Measurements from ENCODE around the gene TSKU.

TSKU gene, protein sequence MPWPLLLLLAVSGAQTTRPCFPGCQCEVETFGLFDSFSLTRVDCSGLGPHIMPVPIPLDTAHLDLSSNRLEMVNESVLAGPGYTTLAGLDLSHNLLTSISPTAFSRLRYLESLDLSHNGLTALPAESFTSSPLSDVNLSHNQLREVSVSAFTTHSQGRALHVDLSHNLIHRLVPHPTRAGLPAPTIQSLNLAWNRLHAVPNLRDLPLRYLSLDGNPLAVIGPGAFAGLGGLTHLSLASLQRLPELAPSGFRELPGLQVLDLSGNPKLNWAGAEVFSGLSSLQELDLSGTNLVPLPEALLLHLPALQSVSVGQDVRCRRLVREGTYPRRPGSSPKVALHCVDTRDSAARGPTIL

DNA sequence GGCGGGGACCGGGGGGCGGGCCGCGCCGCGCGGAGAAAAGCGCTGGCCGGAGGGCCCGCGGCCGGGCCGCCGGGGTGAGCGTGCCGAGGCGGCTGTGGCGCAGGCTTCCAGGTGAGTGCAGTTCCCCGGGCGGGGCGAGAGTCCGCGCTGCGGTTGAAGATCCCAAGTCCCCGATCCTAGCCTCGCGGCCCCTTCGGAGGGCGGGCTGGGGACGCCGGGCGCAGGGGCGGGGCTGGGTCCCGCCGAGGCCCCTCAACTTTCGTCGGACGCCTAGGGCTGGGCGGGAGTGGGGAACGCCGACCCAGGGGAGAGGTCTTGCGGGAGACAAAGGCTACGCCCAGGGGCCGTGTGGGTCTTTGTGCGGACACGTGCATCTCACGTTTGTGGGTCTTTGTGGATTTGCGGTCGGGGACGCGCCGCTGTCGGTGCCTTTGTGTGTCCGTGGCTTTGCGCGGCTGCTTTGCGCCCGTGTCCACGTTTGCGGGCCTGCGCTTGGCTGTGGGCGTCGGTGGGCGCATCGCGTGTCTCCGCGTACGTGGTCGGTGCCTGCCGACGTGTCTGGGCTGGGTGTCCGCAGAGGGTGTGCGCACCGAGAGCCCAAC, at the start of gene TSKU:
TSS of gene TSKU (plus strand) at position 63 of the 602 bp plus-strand sequence. CDS start 12,261 bp downstream, outside the sequence.
- DNase-seq, result peak in 1 of 2 experiments; percentile 42

DNA sequence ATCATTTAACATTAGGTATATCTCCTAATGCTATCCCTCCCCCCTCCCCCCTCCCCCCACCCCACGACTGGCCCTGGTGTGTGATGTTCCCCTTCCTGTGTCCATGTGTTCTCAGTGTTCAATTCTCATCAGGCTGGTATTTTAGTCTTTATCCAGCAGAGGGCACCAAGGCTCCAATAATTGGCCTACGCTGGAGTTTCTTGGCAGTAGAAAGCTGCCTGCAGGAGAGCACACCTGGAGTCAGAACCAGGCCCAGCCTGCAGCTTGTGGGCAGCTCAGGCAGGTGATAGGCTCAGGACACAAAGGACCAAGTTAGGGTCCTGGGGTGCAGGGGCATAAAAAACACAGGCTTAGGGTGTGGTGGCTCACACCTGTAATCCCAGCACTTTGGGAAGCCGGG, 49.2 kb upstream of the TSKU start:
- DNase-seq, result peak; percentile 81 to 90

DNA sequence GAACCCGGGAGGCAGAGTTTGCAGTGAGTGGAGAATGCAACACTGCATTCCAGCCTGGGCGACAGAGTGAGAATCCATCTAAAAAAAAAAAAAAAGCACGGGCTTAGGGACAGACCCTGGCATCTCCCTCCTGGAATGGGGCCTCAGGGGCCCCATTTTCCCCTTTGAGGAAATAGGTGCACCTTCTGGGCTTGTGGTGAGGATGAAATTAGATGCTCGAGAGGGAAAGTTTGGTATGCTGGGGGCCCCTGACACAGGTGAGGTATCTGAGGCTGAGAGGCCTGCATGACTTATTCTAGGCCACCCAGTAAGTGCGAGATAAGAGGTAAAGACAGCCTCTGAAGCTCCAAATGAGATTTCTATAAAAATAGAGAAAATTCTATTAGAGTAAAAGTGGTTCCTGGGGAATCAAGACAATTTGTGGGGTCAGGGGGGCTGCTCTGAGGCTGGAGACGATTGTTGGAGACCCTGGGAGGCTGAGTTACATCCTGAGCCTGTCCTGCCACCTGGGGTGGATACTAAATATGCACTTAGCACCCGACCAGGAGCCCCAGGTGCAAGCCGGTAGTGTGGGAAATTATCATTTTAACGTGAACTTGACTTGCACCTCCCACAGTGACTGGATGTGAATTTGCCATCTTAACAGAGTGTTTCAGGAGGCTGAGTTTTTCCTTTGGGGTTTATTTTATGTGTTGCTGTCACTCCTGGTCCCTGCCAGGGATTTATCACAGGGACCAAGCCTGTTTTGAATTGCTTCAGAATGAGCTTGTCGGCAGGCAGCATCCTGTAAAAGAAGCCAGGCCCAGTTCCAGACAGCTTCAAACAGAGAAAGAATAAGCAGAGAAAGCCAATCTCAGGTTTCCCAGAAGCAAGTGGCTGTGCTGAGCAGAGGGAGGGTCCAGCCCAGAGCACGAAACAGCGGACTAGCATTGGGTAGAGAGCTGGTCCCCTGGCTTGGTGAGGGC, 48.4 kb upstream of the TSKU start:
- no peak for DNase-seq

DNA sequence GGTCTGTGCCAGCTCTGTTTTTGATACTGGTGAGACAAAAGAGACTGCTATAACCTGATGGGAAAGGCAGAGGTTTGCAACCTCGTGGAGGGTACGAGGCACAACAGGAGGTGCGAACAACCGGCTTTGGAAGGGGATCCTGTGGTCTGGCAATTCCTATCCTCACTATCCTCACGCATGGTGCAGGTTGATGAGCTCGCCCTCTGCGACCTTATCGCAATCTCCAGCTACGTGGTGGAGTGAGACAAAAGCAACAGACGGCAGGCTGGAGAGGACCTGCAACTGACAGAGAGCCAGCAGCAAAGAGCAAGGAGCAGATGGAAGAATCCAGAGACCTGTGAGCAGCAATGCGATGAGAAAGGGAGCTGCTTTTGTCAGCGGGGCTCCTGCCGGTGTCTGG, 47.3 kb upstream of the TSKU start:
- no peak for DNase-seq

DNA sequence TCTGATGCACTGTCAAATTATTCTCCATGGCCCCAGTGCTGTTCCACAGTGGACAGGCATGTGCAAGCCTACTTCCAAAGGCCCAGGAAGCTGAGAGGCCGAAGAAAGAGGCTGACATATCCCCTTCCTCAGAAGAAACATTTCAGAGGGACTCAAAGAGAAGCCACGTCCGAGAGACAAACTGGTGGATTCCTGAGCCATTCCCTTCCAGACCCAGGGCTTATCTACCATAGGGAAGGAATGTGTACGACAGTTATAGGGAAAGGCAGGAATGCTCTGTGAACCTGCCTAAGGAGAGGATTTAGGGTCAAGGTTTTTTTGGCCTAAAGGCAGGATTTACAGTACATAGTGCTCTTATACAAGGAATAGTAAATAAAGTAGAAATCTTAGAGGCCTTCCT, 46.9 kb upstream of the TSKU start:
- no peak for DNase-seq

DNA sequence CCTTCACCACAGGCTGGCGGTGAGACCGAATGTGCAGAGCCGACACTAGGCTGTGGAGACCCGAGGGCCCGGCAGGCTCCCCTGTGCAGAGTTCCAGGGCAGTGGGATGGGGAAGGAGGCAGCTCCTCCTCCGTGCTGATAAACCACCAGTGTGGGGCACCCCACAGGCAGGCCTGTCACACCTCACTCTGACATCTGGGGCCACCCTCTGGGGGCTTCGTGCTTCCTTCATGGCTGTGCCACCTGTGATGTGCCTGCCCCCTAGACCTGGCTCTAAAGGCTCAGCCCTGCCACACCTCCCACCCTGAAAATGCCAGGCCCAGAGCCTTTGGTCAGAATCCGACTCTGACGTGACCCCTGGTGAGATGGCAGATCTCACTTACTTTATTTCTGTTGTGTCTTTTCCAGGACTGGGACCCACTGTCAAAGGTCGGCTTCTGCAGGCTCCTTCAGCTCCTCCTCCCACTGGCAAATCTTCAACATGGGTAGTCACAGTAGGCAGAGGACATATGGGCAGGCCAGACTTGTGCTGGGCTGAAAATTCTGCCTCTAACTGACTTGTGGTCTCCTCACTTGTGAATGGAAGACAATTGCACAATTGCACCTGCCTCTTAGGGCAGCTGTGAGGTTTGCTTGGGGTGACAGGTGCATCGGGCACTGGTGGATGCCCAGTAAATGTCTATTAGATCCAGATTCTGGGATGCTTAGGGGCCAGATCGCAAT, 46.2 kb upstream of the TSKU start:
- DNase-seq, result no peak

DNA sequence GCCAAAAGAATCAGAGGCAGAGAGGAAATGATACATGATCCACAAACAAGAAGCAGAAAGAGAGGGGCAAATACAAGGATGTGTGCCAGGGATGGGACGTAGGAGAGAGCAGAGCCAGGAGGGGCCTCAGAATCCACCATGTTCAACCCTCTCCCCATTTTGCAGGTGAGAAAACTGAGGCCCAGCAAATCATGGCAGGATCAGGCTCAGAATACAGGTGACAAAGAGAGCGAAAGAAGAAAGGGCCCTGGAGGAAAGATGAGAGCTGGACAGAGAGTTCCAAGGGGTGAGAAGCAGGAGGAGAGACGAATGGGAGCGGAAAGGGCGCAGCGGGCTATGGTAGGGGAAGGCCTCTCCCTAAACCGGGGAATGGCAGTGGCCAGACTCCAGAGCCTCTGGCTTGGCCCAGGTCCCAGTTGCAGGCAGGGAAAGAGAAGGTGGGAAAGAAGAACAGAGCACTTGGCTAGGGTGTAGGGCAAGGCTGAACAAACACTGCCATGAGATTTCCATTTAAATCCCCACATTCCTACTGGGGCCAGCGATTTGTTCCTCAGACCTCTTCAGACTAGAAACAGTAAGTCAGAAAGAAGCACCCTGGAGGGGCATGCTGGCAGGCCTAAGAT, 44.4 kb upstream of the TSKU start:
- no peak for DNase-seq

DNA sequence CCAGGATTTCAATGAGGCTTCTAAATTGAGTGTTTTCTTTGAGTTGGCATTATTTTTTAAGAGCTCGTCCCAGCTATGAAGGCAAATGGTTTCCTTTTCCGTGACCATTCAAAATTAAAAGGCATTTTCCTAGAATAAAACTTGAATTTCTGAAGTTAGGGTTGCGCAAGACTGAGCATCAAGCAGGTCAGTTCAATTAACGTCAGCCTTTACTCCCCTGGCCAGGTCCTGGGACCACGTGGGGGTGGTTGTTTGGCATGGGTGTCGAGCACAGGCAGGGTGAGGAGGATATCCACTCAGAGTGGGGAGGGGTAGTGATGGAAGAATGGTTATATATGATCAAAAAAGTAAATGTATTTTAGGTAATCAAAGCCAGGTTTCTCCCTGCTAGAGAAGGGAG, 43.4 kb upstream of the TSKU start:
- no peak for DNase-seq

DNA sequence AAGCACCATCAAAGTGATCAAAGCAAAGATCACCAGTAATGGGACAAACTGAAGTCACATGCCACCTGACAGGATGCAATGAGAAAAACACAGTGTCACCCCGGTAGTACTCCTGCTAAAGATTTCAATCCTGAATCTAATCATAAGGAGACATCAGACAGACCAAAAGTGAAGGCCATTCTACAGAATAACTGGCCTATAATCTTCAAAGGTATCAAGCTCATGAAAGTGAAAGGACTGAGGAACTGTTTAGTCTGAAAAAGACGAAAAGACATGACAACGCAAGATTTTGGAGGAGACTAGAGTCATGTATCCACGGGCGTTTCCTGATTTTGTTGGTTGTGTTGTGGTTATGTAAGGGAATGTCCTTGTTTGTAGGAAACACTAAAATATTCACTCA, 42.4 kb upstream of the TSKU start:
- DNase-seq, result no peak

DNA sequence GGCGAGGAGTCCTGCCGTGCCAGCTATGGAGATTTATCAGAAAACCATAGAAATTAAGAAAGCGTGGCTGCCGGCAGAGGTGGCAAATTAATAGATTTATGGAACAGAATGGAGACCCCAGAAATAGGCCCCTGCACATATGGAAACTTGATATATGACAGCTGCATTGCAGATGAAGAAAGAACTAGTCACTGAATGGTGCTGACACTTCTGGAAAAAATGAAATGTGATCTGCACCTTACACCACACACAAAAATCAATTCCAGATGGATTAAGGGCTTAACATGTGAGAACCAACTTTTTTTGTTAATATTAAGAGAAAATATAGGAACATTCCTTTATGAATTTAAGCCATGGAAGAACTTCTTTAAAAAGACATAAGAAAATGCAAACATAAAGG, 40.3 kb upstream of the TSKU start:
- no peak for DNase-seq

DNA sequence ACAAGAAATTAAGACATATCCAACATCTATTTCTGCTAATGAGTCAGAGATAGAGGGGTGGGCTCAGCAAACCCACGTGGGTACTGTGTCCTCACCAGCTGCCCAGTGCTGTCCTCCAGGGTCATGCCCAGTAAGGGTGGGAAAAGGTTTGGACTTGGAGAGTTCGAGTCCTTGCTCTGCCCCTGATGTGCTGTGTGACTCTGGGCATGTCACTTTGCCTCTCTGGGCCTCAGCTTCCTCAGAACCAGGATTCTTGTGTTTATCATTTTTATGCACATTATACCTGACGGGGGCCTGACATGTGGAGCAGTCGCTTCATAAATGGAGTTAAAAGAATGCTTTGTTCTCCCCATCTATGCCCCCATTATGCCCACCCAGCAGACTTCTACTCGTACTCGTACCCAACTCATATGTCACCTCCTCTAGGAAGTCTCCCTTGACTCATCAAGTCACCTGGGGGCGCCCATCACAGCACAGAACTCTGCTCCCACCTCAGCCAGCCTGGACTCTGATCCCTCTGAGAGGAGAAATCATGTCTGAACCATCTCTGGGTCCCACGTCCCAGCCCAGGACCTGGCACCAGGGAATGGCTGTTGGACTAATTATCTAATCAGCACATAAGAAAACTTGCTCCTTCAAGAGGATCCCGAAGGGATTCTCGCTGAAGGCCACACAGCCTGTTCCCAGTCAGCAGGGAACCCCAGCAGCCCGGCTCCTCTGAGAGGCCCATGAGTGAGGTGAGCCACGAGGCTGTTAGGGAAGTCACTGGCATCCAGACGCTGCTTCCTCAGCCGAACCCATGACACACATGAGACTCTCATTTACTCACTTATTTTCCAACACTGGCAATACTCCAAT, 38.7 kb upstream of the TSKU start:
- no peak for DNase-seq

DNA sequence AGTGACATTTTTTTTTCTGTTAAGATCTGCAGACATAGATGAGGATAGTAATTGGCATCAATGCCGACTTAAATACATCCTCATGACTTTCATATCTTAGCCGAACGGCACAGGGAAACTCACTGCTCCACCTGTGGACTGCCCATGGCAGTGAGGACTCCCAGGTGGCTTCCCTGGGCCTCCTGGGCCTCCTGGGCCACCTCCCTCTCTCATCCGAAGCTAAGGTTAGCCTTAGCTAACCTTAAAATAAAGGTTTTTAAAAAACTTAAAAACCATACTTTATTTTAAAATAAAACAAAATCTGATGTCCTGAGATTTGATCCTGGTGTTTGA, 38.1 kb upstream of the TSKU start:
- DNase-seq, result no peak

DNA sequence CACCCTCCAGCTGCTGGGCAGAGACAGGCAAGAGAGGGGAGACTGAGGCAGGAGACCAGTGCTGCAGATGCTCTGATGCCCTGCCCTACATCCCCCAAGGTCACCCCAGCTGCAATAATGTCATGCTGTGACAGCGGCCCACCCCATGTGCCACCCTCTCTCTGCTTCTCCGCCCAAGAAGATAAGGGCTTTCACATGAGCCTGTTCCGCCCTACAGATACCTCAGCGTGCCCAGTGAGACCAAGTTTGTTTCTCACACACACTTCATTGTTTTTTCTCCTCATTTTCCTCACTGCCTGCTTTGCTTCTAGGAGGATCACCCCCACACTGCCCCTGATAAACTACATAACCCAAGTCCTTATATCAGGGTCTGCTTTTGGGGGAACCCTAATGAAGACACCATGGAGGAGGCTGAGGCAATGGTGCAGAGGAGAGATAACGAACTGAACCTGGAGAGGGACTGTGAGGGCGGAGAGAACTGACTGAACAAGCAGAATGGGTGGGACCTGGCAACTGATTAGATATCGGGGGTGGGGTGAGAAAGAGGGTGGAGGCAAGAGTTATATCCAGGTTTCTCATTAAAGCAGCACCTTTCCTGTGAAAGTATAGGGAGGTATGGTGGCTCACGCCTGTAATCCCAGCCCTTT, 37.5 kb upstream of the TSKU start:
- no peak for DNase-seq

DNA sequence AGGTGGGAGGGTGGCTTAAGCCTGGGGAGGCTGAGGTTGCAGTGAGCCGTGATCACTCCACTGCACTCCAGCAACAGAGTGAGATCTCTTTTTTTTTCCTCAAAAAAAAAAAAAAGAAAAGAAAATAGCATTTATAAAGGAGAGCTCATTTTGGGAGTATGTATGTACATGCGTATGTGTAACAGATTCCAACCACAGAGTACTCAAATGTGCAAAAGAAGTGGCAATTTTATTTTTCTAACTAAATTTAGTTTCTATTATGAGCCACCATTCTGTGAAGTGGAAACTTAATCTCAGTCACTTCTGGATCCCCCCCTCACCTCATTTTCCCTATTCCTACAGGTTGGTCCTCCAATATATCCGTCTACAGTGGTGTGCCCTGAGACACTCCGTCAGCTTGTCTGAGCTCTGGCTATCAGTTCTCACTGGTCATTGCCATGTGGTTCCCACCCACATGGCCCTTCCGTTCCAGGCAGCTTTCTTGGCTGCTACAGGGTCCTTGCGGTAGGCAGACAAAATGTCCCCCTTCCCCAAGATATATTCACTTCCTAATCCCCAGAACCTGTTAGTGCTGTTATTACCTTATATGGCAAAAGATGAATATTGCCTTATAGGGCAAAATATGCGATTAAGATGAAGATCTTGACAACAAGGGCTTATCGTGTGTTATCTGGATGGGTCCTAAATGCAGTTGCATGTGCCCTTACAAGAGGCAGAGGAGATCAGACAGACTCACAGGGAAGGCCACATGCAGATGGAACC, 35.8 kb upstream of the TSKU start:
- DNase-seq, result no peak

DNA sequence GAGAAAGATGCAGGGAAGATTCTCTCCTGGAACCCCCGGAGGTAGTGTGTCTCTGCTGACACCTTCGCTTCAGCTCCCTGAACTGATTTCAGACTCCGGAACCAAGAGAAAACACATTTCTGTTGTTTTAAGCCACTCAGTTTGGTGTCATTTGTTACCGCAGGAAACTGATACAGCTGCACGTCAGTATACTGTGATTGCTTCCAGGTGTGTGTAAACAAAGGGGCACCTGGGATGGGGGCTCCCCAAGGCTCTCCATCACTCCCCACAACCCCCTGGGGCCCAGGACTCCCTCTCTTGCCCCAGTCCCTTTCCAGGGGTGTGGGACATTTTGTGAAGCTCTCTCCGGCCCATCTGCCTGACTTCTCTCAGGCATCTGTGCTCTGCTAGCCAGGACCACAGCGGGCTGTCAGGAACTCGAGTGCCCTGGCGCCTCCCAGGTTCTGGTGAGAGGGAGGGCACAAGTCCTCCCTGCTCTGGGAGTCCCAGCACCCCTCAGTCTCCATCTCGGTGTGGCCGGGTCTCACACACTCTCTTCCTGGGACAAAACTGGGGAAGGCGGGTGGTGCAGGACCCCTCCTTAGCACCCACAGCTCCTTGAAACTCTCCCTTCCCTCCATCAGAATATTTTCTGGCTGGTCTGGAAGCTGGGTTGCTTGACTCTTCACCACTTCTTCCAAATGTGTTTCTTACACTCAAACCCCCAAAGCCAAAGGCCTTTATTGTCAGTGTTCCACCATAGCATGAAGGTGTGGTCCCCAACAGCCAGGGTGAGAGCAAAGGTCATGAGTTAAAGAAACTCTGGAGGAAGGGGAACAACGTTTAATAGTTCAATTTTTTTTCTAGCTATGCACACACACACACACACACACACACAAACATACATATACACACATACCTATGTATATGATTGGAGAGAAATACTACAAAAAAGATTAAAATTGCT, 35.0 kb upstream of the TSKU start:
- DNase-seq, result no peak

DNA sequence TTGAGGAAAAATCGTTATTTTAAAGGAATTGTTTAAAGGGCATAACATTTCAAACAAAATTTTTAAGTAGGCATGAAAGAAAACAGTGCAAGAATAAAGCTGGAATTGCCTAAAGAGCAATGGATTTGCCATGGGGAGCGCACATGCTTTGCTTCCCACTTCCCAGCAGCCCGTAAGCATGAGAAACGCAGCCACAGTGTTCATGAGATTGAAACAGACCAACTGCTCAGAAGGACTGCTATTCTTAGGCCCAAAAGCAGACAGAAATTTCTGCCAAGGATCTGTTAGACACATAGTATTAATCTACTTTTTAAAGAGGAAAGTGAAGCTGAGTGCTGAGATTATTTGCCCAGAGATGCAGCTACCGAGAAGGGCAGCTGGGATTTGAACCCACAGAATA, 34.2 kb upstream of the TSKU start:
- no peak for DNase-seq

DNA sequence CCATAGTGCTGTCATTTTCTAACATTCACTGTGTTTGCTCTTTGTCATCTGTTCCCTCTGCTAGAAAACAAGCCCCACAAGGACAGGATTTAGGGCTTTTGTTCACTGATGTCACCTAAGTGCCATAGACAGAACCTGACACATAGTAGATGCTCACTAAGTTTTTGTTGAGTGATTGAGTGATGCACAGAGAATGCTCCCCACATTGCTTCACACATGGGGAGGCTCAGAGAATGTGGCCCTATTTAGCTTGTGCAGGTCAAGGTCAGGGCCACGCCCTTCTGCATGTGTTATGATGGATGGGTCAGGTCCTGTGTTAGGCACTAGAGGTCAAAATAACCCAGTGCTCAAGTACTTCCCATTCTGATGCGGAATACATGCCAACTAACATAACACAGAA, 33.1 kb upstream of the TSKU start:
- no peak for DNase-seq

DNA sequence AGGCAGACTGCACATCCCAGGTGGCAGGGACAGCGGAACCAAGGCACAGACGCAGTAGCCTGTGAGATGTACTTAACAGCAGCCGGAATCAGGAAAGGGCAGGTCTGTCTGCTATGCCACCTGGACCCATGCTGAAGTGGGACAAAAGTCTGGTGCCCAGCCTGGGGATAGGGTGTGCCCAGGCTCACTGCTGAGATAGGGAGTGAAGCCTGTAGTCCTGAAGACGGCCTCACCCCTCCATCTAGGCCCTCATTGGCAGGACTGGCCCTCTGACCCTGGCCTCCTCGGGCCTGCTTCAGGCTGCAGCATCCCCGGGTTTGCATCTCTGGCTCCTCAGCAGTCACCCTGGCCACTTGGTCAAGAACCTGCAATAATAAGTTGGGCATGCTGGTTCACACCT, 32.4 kb upstream of the TSKU start:
- no peak for DNase-seq

Data from NCI-H2081 (cell line).